ENCODE results near the gene DUSP9.

The DUSP9 gene

GRCh38 chrX:153622661-153623309 lies 24.2 kb upstream of the DUSP9 start:
- DNase-seq: no peak

GRCh38 chrX:153623310-153624029 lies 23.5 kb upstream of the DUSP9 start:
- DNase-seq: no peak

- DNase-seq: no peak
Observed at GRCh38 chrX:153624196-153625091, 22.6 kb upstream of the DUSP9 start.

- no peak for DNase-seq
Observed at GRCh38 chrX:153625271-153626024, 21.6 kb upstream of the DUSP9 start.

GRCh38 chrX:153626025-153626633 lies 20.9 kb upstream of the DUSP9 start:
- no peak for DNase-seq

GRCh38 chrX:153626863-153627674 lies 19.9 kb upstream of the DUSP9 start:
- DNase-seq: no peak

- no peak for DNase-seq
Observed at GRCh38 chrX:153627675-153628111, 19.3 kb upstream of the DUSP9 start.

GRCh38 chrX:153628129-153628528 lies 18.9 kb upstream of the DUSP9 start:
- DNase-seq: no peak

- DNase-seq: no peak
Observed at GRCh38 chrX:153628665-153629064, 18.3 kb upstream of the DUSP9 start.

- no peak for DNase-seq
Observed at GRCh38 chrX:153631346-153631745, 15.7 kb upstream of the DUSP9 start.

GRCh38 chrX:153631907-153632594 lies 15.0 kb upstream of the DUSP9 start:
- DNase-seq: no peak

GRCh38 chrX:153632595-153632946 lies 14.4 kb upstream of the DUSP9 start:
- DNase-seq: no peak

GRCh38 chrX:153633048-153633447 lies 14.0 kb upstream of the DUSP9 start:
- DNase-seq: no peak

GRCh38 chrX:153633607-153634180 lies 13.3 kb upstream of the DUSP9 start:
- no peak for DNase-seq

GRCh38 chrX:153634236-153634635 lies 12.8 kb upstream of the DUSP9 start:
- no peak for DNase-seq

- DNase-seq: no peak
Observed at GRCh38 chrX:153634832-153635231, 12.2 kb upstream of the DUSP9 start.

GRCh38 chrX:153635388-153635787 lies 11.6 kb upstream of the DUSP9 start:
- no peak for DNase-seq

- DNase-seq: no peak
Observed at GRCh38 chrX:153635788-153636668, 11.0 kb upstream of the DUSP9 start.

- DNase-seq: no peak
Observed at GRCh38 chrX:153636716-153637115, 10.3 kb upstream of the DUSP9 start.
